GM23338 (cell line): ENCODE results near the gene CLIC5. TPM values are rescaled to one million over a fixed set of nuclear protein-coding genes. Genes with fewer than 3 reads are reported as not detected.

ENCODE experiments used
- ATAC-seq: fragments of 200-7000 bp; cut with Tn5 transposase; 3 replicates; pipeline ENCODE4 v1.9.1; 2020
- DNase-seq: peaks from one replicate; pipeline ENCODE4 v3.0.0-alpha.2; 2015; ENCODE audit warnings: low spot score
- H2AFZ ChIP-seq: fragments of 200-600 bp; sonication (generic); 2 replicates; pipeline ENCODE4 v1.8.0; 2016; ENCODE audit warnings: antibody characterized with exemption, mild to moderate bottlenecking, moderate library complexity
- H3F3A ChIP-seq: fragments of 200-600 bp; sonication (generic); replicated peaks from 2 replicates; pipeline ENCODE4 v1.8.0; 2017; ENCODE audit warnings: antibody characterized with exemption, mixed run types, low read depth
- H3K27ac ChIP-seq: fragments of 200-600 bp; sonication (generic); 2 replicates; pipeline ENCODE4 v1.6.1; 2016; ENCODE audit warnings: low read depth
- H3K27me3 ChIP-seq: fragments of 200-600 bp; sonication (generic); 2 replicates; pipeline ENCODE4 v1.8.0; 2016; ENCODE audit warnings: mild to moderate bottlenecking, mixed run types, moderate library complexity; ENCODE audit not compliant: insufficient read depth
- H3K36me3 ChIP-seq: fragments of 200-600 bp; sonication (generic); 2 replicates; pipeline ENCODE4 v1.8.0; 2016; ENCODE audit warnings: mild to moderate bottlenecking; ENCODE audit not compliant: insufficient read depth
- H3K4me1 ChIP-seq: fragments of 200-600 bp; sonication (generic); 2 replicates; pipeline ENCODE4 v1.8.0; 2016; ENCODE audit warnings: mild to moderate bottlenecking, moderate library complexity; ENCODE audit not compliant: insufficient read depth
- H3K4me2 ChIP-seq: fragments of 200-600 bp; sonication (generic); 2 replicates; pipeline ENCODE4 v1.7.1; 2017; ENCODE audit warnings: mixed run types
- H3K4me3 ChIP-seq: fragments of 200-600 bp; sonication (generic); 2 replicates; pipeline ENCODE4 v1.6.1; 2016; ENCODE audit warnings: mixed run types
- H3K79me2 ChIP-seq: fragments of 200-600 bp; sonication (generic); replicated peaks from 2 replicates; pipeline ENCODE4 v1.8.0; 2017; ENCODE audit warnings: mild to moderate bottlenecking; ENCODE audit not compliant: insufficient read depth
- H3K9me2 ChIP-seq: fragments of 200-600 bp; sonication (generic); 2 replicates; pipeline ENCODE4 v1.8.0; 2017; ENCODE audit not compliant: insufficient read depth
- H4K20me1 ChIP-seq: fragments of 200-600 bp; sonication (generic); replicated peaks from 2 replicates; pipeline ENCODE4 v1.8.0; 2017; ENCODE audit warnings: mild to moderate bottlenecking; ENCODE audit not compliant: insufficient read depth
- H3K27ac Mint-ChIP-seq: 2 replicates; pipeline ENCODE4 v1.8.0; 2020; ENCODE audit warnings: inconsistent platforms, mild to moderate bottlenecking, moderate library complexity, mixed read lengths
- H3K27me3 Mint-ChIP-seq: 3 replicates; pipeline ENCODE4 v1.8.0; 2022; ENCODE audit warnings: low read depth, mild to moderate bottlenecking, moderate library complexity, mixed read lengths, inconsistent platforms; ENCODE audit not compliant: insufficient read depth, poor library complexity
- H3K36me3 Mint-ChIP-seq: 3 replicates; pipeline ENCODE4 v1.8.0; 2021; ENCODE audit warnings: low read depth, mild to moderate bottlenecking, inconsistent platforms, moderate library complexity, mixed read lengths
- H3K4me1 Mint-ChIP-seq: 3 replicates; pipeline ENCODE4 v1.8.0; 2020; ENCODE audit warnings: mild to moderate bottlenecking, inconsistent platforms, mixed read lengths
- H3K4me3 Mint-ChIP-seq: 3 replicates; pipeline ENCODE4 v1.8.0; 2021; ENCODE audit warnings: moderate library complexity, mild to moderate bottlenecking, inconsistent platforms, mixed read lengths
- H3K9me3 Mint-ChIP-seq: 3 replicates; pipeline ENCODE4 v1.8.0; 2020; ENCODE audit warnings: moderate library complexity, mild to moderate bottlenecking, inconsistent platforms, mixed read lengths
- CREB1 ChIP-seq: fragments of 250-450 bp; sonication (Bioruptor Pico); IDR thresholded peaks from 2 replicates; pipeline ENCODE4 v1.5.0; 2020; ENCODE audit warnings: low read depth, mild to moderate bottlenecking, moderate library complexity
- JUNB ChIP-seq: IDR thresholded peaks from one replicate; pipeline ENCODE4 v1.6.1; 2016; ENCODE audit warnings: antibody characterized with exemption; ENCODE audit not compliant: unreplicated experiment
- NANOG ChIP-seq: IDR thresholded peaks from 2 replicates; pipeline ENCODE4 v1.6.1; 2016; ENCODE audit warnings: antibody characterized with exemption, borderline replicate concordance
- STAT1 ChIP-seq: IDR thresholded peaks from one replicate; pipeline ENCODE4 v1.6.1; 2016; ENCODE audit warnings: antibody characterized with exemption; ENCODE audit not compliant: unreplicated experiment
- ZNF331 ChIP-seq: fragments of 250-450 bp; sonication (Bioruptor Pico); IDR thresholded peaks from 2 replicates; pipeline ENCODE4 v1.5.0; 2020; ENCODE audit warnings: low read depth, mild to moderate bottlenecking, moderate library complexity
- ZNF462 ChIP-seq: fragments of 250-450 bp; sonication (Bioruptor Pico); IDR thresholded peaks from 2 replicates; pipeline ENCODE4 v1.5.0; 2020; ENCODE audit warnings: mild to moderate bottlenecking, moderate library complexity
- polyA plus RNA-seq: library from polyadenylated mRNA; unstranded; fragments of >200 nt; fragmentation: Nextera tagmentation; extraction: Ambion mirVana; gene quantifications from 2 replicates; pipeline ENCODE4 v1.2.1, GENCODE V29; 2016
- total RNA-seq: library from RNA; depleted of rRNA; stranded (reverse); fragments of >200 nt; shearing (Covaris generic); gene quantifications from 2 replicates; pipeline ENCODE4 v1.2.3, GENCODE V29; 2014
- TF ChIP-seq, protein P1 (sequence below), 2 experiments: fragments of 200-600 bp in 1 of 2; sonication (generic) in 1 of 2; conservative IDR thresholded peaks; 2 replicates each; pipeline versions ENCODE4 v1.5.1 to v1.6.1; 2016 to 2017; ENCODE audit warnings: antibody characterized with exemption in 2 of 2, low read depth in 2 of 2, mild to moderate bottlenecking in 2 of 2, moderate library complexity in 1 of 2

Gene CLIC5
- total and polyA plus RNA-seq, 2 experiments from 2014 or later = 0.08 TPM; not detected in 1

GRCh38 chr6:46057792-46058191 lies 42.1 kb upstream of the CLIC5 start:
- Histone ChIP-seq H3K4me3 (no peak overlapping the region), H2AFZ (no peak overlapping the region), H3K79me2 (no peaks in the 10 kb centered on the region), H3K4me1 (no peaks in the 10 kb centered on the region), H4K20me1 (no peaks in the 10 kb centered on the region), H3K4me2 (no peak overlapping the region), H3K36me3 (no peaks in the 10 kb centered on the region; the same call in 1 of the 2 replicates), H3K27me3 (no peaks in the 10 kb centered on the region), H3K27ac (no peak overlapping the region), H3F3A (no peaks in the 10 kb centered on the region), H3K9me2 (peaks cover 7% of the 10 kb centered on the region; the same call in 1 of the 2 replicates)
- Mint-ChIP-seq H3K27ac (no peak overlapping the region), H3K9me3 (peaks cover 16% of the 10 kb centered on the region), H3K36me3 (peaks cover 6% of the 10 kb centered on the region; the same call in 2 of the 3 replicates), H3K4me1 (no peaks in the 10 kb centered on the region), H3K27me3 (peaks cover 5% of the 10 kb centered on the region), H3K4me3 (no peak overlapping the region)
- ATAC-seq = no peak
- no peak for DNase-seq
- TF ChIP-seq JUNB (no peak), ZNF331 (CRISPR knock-in tag) (no peak), STAT1 (no peak), CREB1 (no peak)

GRCh38 chr6:46056906-46057529 lies 41.4 kb upstream of the CLIC5 start:
- Histone ChIP-seq H3K27ac (no peak overlapping the region), H3K4me2 (no peak overlapping the region), H3K27me3 (no peaks in the 10 kb centered on the region), H3F3A (no peaks in the 10 kb centered on the region), H3K79me2 (no peaks in the 10 kb centered on the region), H3K9me2 (peaks cover 7% of the 10 kb centered on the region; the same call in 1 of the 2 replicates), H3K36me3 (no peaks in the 10 kb centered on the region; the same call in 1 of the 2 replicates), H2AFZ (no peak overlapping the region), H3K4me3 (no peak overlapping the region), H4K20me1 (no peaks in the 10 kb centered on the region), H3K4me1 (no peaks in the 10 kb centered on the region)
- DNase-seq (no peak), ATAC-seq (no peak)
- Mint-ChIP-seq H3K27me3 (peaks cover 5% of the 10 kb centered on the region), H3K36me3 (peaks cover 6% of the 10 kb centered on the region; the same call in 2 of the 3 replicates), H3K4me3 (no peak overlapping the region), H3K4me1 (no peaks in the 10 kb centered on the region), H3K9me3 (peaks cover 16% of the 10 kb centered on the region), H3K27ac (no peak overlapping the region)
- TF ChIP-seq ZNF462 (CRISPR knock-in tag) = no peak
- no peak for TF ChIP-seq NANOG
- TF ChIP-seq, protein P1, sequence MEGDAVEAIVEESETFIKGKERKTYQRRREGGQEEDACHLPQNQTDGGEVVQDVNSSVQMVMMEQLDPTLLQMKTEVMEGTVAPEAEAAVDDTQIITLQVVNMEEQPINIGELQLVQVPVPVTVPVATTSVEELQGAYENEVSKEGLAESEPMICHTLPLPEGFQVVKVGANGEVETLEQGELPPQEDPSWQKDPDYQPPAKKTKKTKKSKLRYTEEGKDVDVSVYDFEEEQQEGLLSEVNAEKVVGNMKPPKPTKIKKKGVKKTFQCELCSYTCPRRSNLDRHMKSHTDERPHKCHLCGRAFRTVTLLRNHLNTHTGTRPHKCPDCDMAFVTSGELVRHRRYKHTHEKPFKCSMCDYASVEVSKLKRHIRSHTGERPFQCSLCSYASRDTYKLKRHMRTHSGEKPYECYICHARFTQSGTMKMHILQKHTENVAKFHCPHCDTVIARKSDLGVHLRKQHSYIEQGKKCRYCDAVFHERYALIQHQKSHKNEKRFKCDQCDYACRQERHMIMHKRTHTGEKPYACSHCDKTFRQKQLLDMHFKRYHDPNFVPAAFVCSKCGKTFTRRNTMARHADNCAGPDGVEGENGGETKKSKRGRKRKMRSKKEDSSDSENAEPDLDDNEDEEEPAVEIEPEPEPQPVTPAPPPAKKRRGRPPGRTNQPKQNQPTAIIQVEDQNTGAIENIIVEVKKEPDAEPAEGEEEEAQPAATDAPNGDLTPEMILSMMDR (conservative IDR thresholded peaks at IDR 0.05; ENCODE audit: low read depth in 2 of 2) = no peak
- no peak for TF ChIP-seq CREB1
